Activated CD8-positive, alpha-beta memory T cell treated with anti-CD3 and anti-CD28 coated beads, Interleukin-2, amount 10 ng/mL, durations not matched to agents 7 days and 5 days (primary cell): ENCODE measurements around the gene CCDC8. TPM values are rescaled to one million over a fixed set of nuclear protein-coding genes. Genes with fewer than 3 reads are reported as not detected.
"Not testable (repeated sequence)": the region's sequence is repeated elsewhere in the genome, so short reads cannot be mapped to it uniquely, and the experiment has no call there.

Experiments
- ATAC-seq: fragments of 150-1000 bp; cut with Tn5 transposase; one replicate; pipeline ENCODE4 v1.10.0; 2021; ENCODE audit warnings: moderate library complexity
- CTCF ChIA-PET: fragments of 350-600 bp; sonication (Branson Sonifier 250); formaldehyde crosslinking; loops from one replicate; lab custom pipeline; 2021; ENCODE audit warnings: antibody characterized with exemption; lab: Charles Lee
- DNase-seq: peaks from one replicate; pipeline ENCODE4 v3.0.0-alpha.2; 2020
- H3K27ac Mint-ChIP-seq: one replicate; pipeline ENCODE4 v1.8.0; 2021; ENCODE audit warnings: mild to moderate bottlenecking, mixed read lengths
- H3K27me3 Mint-ChIP-seq: one replicate; pipeline ENCODE4 v1.8.0; 2021; ENCODE audit warnings: mixed read lengths
- H3K36me3 Mint-ChIP-seq: one replicate; pipeline ENCODE4 v1.8.0; 2021; ENCODE audit warnings: mild to moderate bottlenecking, mixed read lengths
- H3K4me1 Mint-ChIP-seq: one replicate; pipeline ENCODE4 v1.8.0; 2021; ENCODE audit warnings: mixed read lengths
- H3K4me3 Mint-ChIP-seq: one replicate; pipeline ENCODE4 v1.8.0; 2021; ENCODE audit warnings: mild to moderate bottlenecking, moderate library complexity, mixed read lengths
- H3K9me3 Mint-ChIP-seq: one replicate; pipeline ENCODE4 v1.8.0; 2022; ENCODE audit warnings: low read depth, mixed read lengths
- total RNA-seq, 2 experiments: library from RNA; stranded (reverse); gene quantifications; one replicate each; pipeline ENCODE4 v1.2.3, GENCODE V29; 2021

The CCDC8 gene
- total RNA-seq, 2 experiments from 2014 or later = not detected

GRCh38 chr19:46381346-46381745, 32.0 kb downstream of the CCDC8 start:
- CTCF ChIA-PET = interaction anchor here (0.8 kb wide), 1 partner anchor 562 kb away, joined by 3 read pairs; no protein-coding TSS in a partner anchor
- Mint-ChIP-seq H3K36me3 (peaks cover 54% of the 10 kb centered on the region), H3K27ac (no peak overlapping the region), H3K4me3 (no peak overlapping the region), H3K27me3 (no peaks in the 10 kb centered on the region), H3K4me1 (no peaks in the 10 kb centered on the region), H3K9me3 (no peaks in the 10 kb centered on the region)
- DNase-seq (no peak), ATAC-seq (no peak)

GRCh38 chr19:46380690-46381089, 32.7 kb downstream of the CCDC8 start:
- CTCF ChIA-PET = no interaction called here
- Mint-ChIP-seq H3K36me3 (peaks cover 59% of the 10 kb centered on the region), H3K27ac (no peak overlapping the region), H3K27me3 (no peaks in the 10 kb centered on the region), H3K4me3 (no peak overlapping the region), H3K9me3 (no peaks in the 10 kb centered on the region), H3K4me1 (no peaks in the 10 kb centered on the region)
- ATAC-seq = no peak
- no peak for DNase-seq

GRCh38 chr19:46378268-46378667, 35.1 kb downstream of the CCDC8 start:
- DNase-seq (no peak), ATAC-seq (no peak)
- H3K27ac Mint-ChIP-seq = no peak overlapping the region
- no peaks in the 10 kb centered on the region for H3K9me3 Mint-ChIP-seq
- no peak overlapping the region for H3K4me3 Mint-ChIP-seq
- no peaks in the 10 kb centered on the region for H3K4me1 Mint-ChIP-seq
- CTCF ChIA-PET = interaction anchor here (1.4 to 1.5 kb wide), 2 partner anchors 10 to 25 kb away, joined by 3 to 4 read pairs; no protein-coding TSS in a partner anchor
- peaks cover 51% of the 10 kb centered on the region for H3K36me3 Mint-ChIP-seq
- H3K27me3 Mint-ChIP-seq = no peaks in the 10 kb centered on the region

- H3K9me3 Mint-ChIP-seq = no peaks in the 10 kb centered on the region
- H3K36me3 Mint-ChIP-seq = peaks cover 39% of the 10 kb centered on the region
- peaks cover 8% of the 10 kb centered on the region for H3K4me1 Mint-ChIP-seq
- H3K27me3 Mint-ChIP-seq = no peaks in the 10 kb centered on the region
- ATAC-seq (no peak), DNase-seq (no peak)
- no peak overlapping the region for H3K27ac Mint-ChIP-seq
- no peak overlapping the region for H3K4me3 Mint-ChIP-seq
- CTCF ChIA-PET = interaction anchor here (1.5 kb wide), 1 partner anchor 27 kb away, joined by 4 read pairs; no protein-coding TSS in a partner anchor
These were observed 36.9 kb downstream of the CCDC8 start for GRCh38 chr19:46376241-46377153.

DNA sequence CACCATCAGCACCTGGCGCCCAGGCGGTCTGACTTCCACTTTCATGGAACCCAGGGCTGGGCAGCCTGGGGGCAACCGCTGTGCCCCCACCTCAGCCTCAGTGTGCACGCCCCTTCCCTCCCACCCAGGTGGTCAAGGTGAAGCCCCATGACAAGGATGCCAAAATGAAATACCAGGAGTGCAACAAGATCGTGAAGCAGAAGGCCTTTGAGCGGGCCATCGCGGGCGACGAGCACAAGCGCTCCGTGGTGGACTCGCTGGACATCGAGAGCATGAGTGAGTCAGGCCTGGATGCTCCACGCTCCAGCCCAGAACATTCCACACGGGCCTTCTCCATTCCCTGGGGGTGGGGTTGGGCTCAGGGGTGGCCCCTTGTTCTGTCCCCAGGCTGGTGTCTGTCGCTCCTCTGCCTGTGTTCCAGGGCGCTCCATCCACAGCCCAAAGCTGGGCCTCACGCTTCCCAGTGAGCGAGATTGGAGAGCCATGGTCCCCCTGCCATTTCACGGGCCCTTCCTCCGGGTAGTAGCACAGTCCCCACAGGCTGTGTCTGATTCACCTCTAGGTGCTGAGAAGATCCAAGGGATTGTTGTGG, 37.8 kb downstream of the CCDC8 start:
- CTCF ChIA-PET, H3K27me3 Mint-ChIP-seq, ATAC-seq, H3K27ac Mint-ChIP-seq, H3K4me3 Mint-ChIP-seq, H3K9me3 Mint-ChIP-seq, DNase-seq: not testable (repeated sequence)
- peaks cover 15% of the 10 kb centered on the region for H3K4me1 Mint-ChIP-seq
- peaks cover 32% of the 10 kb centered on the region for H3K36me3 Mint-ChIP-seq

GRCh38 chr19:46374536-46375475, 38.6 kb downstream of the CCDC8 start:
- CTCF ChIA-PET = no interaction called here
- DNase-seq (peak; percentile 19), ATAC-seq (no peak)
- Mint-ChIP-seq H3K27me3 (no peaks in the 10 kb centered on the region), H3K9me3 (no peaks in the 10 kb centered on the region), H3K4me3 (no peak overlapping the region), H3K27ac (no peak overlapping the region), H3K4me1 (peaks cover 18% of the 10 kb centered on the region), H3K36me3 (peaks cover 28% of the 10 kb centered on the region)

DNA sequence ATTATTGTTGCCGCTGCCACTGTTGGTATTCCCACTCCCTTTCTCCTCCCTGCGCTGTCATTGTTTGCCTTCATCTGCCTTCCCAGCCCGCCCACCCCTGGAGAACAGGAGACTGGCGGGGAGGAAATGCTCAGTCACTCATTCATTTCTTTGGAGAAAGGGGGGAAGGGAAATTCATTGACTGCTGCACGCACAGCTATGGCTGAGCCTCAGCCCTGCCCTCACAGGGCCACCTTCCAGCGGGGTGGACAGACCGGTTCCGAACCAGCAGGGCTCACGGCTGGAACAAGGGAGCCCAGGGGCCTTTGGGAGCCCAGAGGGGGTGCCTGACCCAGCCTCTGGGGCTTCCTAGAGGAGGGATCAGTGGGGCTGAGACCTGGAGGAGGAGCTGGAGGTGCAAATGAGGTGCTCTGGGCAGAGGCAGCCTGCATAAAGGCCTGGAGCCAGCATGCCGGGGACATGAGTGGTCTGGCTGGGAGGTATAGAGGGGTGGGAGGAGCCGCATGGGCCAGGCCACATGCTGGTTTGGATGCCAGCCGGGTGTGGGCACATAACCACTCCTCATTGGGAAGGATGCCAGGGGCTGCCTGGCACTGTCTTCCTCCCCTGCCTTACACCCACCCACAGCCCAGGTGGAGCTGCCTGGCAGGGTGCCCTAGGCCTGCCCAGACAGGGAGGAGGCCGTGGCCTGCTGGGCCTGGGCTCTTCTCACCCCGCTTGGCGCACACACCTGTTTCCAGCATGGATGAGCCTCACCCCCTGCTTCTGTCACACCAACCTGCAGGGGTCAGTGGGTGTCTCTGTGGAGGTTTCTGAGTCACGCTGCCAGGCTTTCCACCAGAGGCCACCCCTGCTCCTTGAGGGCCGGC, 39.6 kb downstream of the CCDC8 start:
- DNase-seq = peak; percentile 22
- no peak overlapping the region for H3K27ac Mint-ChIP-seq
- no peak for ATAC-seq
- CTCF ChIA-PET = no interaction called here
- no peaks in the 10 kb centered on the region for H3K27me3 Mint-ChIP-seq
- H3K36me3 Mint-ChIP-seq = peaks cover 26% of the 10 kb centered on the region
- H3K4me3 Mint-ChIP-seq = no peak overlapping the region
- H3K9me3 Mint-ChIP-seq = no peaks in the 10 kb centered on the region
- H3K4me1 Mint-ChIP-seq = peaks cover 21% of the 10 kb centered on the region

DNA sequence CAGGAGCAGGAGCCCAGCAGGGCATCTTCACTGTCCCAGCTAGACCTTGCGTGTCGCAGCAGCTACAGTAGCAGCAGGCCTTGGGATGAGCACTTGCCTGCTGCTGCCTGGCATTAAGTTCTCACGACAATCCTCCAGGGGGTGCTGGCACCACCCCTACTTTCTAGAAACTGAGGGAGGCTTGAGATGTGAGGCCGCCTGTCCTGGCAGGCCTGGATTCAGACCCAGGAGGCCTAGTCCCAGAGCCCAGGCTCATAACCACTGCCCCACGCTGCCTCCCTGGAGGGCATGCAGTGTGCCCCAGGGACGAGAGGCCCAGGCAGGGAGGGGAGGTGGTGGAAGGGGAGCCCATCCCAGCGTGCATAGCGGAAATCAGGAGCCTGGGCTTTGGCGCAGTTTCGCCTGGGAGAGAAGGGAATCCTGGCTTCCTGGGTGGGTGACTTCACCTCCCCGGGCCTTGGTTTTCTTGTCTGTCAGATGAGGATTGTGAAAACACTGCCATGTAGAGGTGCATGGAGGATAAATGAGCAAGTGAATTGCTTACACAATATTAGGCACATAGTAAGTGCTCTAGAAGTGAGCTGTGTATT, 40.4 kb downstream of the CCDC8 start:
- Mint-ChIP-seq H3K27ac (no peak overlapping the region), H3K9me3 (no peaks in the 10 kb centered on the region), H3K4me3 (no peak overlapping the region), H3K27me3 (no peaks in the 10 kb centered on the region), H3K4me1 (peaks cover 22% of the 10 kb centered on the region), H3K36me3 (peaks cover 23% of the 10 kb centered on the region)
- CTCF ChIA-PET = interaction anchor here (1.4 to 1.9 kb wide), 3 partner anchors 22 to 141 kb away, joined by 3 to 11 read pairs (median 9); partner anchors contain the start of gene PPP5C
- DNase-seq = no peak
- no peak for ATAC-seq

- peak; percentile 68 for ATAC-seq
- Mint-ChIP-seq H3K27ac (peak overlapping the region; percentile 74), H3K4me3 (no peak overlapping the region), H3K9me3 (no peaks in the 10 kb centered on the region), H3K4me1 (peaks cover 27% of the 10 kb centered on the region), H3K36me3 (peaks cover 9% of the 10 kb centered on the region), H3K27me3 (no peaks in the 10 kb centered on the region)
- CTCF ChIA-PET = interaction anchor here (0.6 to 1.9 kb wide), 5 partner anchors 24 to 159 kb away, joined by 3 to 11 read pairs (median 3); partner anchors contain the start of gene PPP5C
- DNase-seq = peak; percentile 62
These were observed 41.9 kb downstream of the CCDC8 start for GRCh38 chr19:46371371-46371901.

DNA sequence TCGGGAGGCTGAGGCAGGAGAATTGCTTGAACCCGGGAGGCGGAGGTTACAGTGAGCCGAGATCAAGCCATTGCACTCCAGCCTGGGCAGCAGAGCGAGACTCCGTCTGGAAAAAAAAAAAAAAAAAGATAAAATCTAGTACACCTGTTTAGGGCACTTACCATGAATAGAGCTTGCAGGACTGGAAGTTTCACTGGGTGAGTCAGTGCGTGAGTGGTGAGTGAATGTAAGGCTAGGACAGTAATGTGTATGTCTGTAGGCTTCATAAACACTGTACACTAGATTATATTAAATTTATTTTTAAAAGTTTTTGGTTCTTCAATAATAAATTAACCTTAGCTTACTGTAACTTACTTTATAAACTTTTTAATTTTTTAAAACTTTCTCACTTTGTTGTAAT, 43.5 kb downstream of the CCDC8 start:
- CTCF ChIA-PET = interaction anchor here (0.6 to 1.2 kb wide), 3 partner anchors 18 to 118 kb away, joined by 3 to 5 read pairs (median 3); no protein-coding TSS in a partner anchor
- no peak overlapping the region for H3K27ac Mint-ChIP-seq
- no peaks in the 10 kb centered on the region for H3K9me3 Mint-ChIP-seq
- peaks cover 32% of the 10 kb centered on the region for H3K4me1 Mint-ChIP-seq
- H3K27me3 Mint-ChIP-seq = no peaks in the 10 kb centered on the region
- peaks cover 2% of the 10 kb centered on the region for H3K36me3 Mint-ChIP-seq
- no peak overlapping the region for H3K4me3 Mint-ChIP-seq
- ATAC-seq (no peak), DNase-seq (no peak)

DNA sequence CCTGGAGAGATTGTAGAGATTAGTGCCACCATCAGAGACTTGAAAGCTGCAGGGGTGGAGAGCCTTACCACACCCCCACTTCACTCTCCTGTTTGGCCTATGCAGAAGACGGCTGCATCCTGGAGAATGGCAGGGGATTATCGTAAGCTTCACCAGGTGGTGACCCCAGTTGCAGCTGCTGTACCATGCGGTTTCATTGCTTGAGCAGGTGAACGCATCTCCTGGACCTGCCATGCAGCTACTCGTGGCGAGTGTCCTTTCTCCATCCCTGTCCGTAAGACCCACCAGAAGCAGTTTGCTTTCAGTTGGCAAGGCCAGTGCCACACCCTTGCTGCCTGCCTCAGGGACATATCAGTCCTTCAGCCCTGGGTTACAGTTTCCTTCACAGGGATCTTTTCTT, 45.2 kb downstream of the CCDC8 start:
- H3K4me3 Mint-ChIP-seq = no peak overlapping the region
- ATAC-seq = no peak
- CTCF ChIA-PET = interaction anchor here (1.2 kb wide), 1 partner anchor 10 kb away, joined by 3 read pairs; no protein-coding TSS in a partner anchor

More for the DNA sequence above, 45.2 kb downstream of the CCDC8 start:
- Mint-ChIP-seq H3K9me3 (no peaks in the 10 kb centered on the region), H3K27me3 (no peaks in the 10 kb centered on the region), H3K27ac (no peak overlapping the region), H3K4me1 (peaks cover 37% of the 10 kb centered on the region), H3K36me3 (peaks cover 7% of the 10 kb centered on the region)
- DNase-seq = no peak
